Upper lobe of left lung (tissue), 6 donors: ENCODE data around the gene POGZ. TPM values are rescaled to one million over a fixed set of nuclear protein-coding genes. Genes with fewer than 3 reads are reported as not detected.

ENCODE experiments used
- ATAC-seq, 2 donors: fragments of 200-7000 bp; cut with Tn5 transposase; one replicate each; pipeline ENCODE4 v1.9.1; 2022; ENCODE audit warnings: mild to moderate bottlenecking in 2 of 2, moderate library complexity in 2 of 2; ENCODE audit not compliant: low FRiP score in 2 of 2
- DNase-seq, 2 donors: peaks; one replicate each; pipeline ENCODE4 v3.0.0-alpha.2; 2019 to 2020
- H3K27ac ChIP-seq, 4 donors: fragments of 200-600 bp; sonication (generic); one replicate each; pipeline ENCODE4 v1.5.1; 2016 to 2019
- H3K27me3 ChIP-seq, 4 donors: fragments of 200-600 bp; sonication (generic); one replicate each; pipeline ENCODE4 v1.5.1; 2017 to 2019
- H3K36me3 ChIP-seq, 4 donors: fragments of 200-600 bp; sonication (generic); one replicate each; pipeline ENCODE4 v1.5.1; 2016 to 2019
- H3K4me1 ChIP-seq, 4 donors: fragments of 200-600 bp; sonication (generic); one replicate each; pipeline ENCODE4 v1.5.1; 2018 to 2019
- H3K4me3 ChIP-seq, 4 donors: fragments of 200-600 bp; sonication (generic); one replicate each; pipeline ENCODE4 v1.5.1; 2017 to 2019; ENCODE audit warnings: mild to moderate bottlenecking in 2 of 4, moderate library complexity in 1 of 4
- H3K9me3 ChIP-seq, 4 donors: fragments of 200-600 bp; sonication (generic); one replicate each; pipeline ENCODE4 v1.5.1; 2018 to 2019
- CTCF ChIP-seq, 6 experiments: fragments of 450-650 bp in 4 of 6; fragments of 200-600 bp in 2 of 6; sonication (generic) in 2 of 6; IDR thresholded peaks; one replicate each; pipeline ENCODE4 v1.5.1; 2016 to 2019; ENCODE audit warnings: antibody characterized with exemption in 6 of 6
- EP300 ChIP-seq, 4 donors: sonication (generic); formaldehyde crosslinking; IDR thresholded peaks; one replicate each; pipeline ENCODE4 v1.5.1; 2017; ENCODE audit warnings: antibody characterized with exemption in 4 of 4, control low read depth in 2 of 4
- POLR2A ChIP-seq, 4 donors: fragments of 450-650 bp; IDR thresholded peaks; one replicate each; pipeline ENCODE4 v1.5.1; 2016 to 2017; ENCODE audit warnings: antibody characterized with exemption in 4 of 4, mild to moderate bottlenecking in 2 of 4
- POLR2AphosphoS5 ChIP-seq, 2 donors: sonication (generic); formaldehyde crosslinking; IDR thresholded peaks; one replicate each; pipeline ENCODE4 v1.5.1; 2017; ENCODE audit warnings: antibody characterized with exemption in 2 of 2
- WGBS, 2 donors: methylation state at CpG; one replicate each; pipeline ENCODE4 v1.1.5; 2017 to 2018; 5-methylcytosine and 5-hydroxymethylcytosine counted together
- total RNA-seq, 6 donors: library from RNA; depleted of rRNA in 4 of 6; stranded (reverse); fragments of >200 nt in 4 of 6; gene quantifications; one replicate each; pipeline versions ENCODE4 v1.1.0 to v1.2.1, GENCODE V29; 2016 to 2021
- donor health status: DM: no; HTN: no; CAD: no; lungs with moderate emphysema.
- donor health status: DM: no; HTN: yes; CAD: no; lungs with severe emphysema.

The POGZ gene
- total RNA-seq, result 100 to 1,000 TPM in 1 of 6 donors, 10 to 100 TPM in 5; 34.2 to 148 (median 67.9) TPM

DNA sequence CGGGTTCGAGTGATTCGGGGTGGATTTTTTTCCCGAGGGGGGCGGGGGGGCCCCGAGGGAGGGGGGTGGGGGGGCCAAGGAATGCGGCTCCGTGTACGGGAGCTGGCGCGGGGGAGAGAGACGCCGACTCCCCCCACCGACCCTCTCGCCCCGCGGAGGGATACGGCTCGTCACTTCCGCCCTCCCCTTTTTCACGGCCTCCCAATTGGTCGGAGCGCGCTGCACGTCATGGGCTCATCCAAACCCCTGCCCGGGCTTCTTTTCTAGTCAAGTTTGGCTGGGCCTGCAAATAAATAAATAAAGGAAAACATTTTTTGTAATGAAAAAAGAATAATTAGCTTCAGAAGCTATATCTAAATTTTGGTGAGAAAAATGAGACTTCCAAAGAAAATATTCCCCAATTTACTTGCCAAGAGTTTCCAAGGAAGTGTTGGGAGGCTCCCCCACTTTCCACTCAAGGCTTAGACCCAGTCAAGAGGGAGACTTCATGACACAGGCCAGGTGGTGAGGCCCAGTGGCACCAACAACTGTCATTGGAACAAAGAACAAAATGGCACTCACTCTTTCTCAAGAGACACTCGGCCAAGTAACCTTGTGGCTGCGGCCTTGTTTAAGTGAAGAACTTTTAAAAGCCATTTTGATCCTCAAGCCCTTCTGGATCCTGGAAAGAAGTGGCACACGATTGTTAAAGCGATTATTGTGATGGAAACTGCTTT is at the start of gene POGZ:
TSS of gene POGZ (minus strand) at position 164 of the 716 bp plus-strand sequence. CDS start 17,290 bp downstream, outside the sequence.
- peak within 1 kb of the TSS; percentile 99 for H3K27ac ChIP-seq
- peak within 1 kb of the TSS; percentile 71 to 90 (median 78) for H3K4me3 ChIP-seq
- peaks cover 9 to 32% (median 25%) of the 10 kb centered on the region in 4 donors for H3K4me1 ChIP-seq
- H3K9me3 ChIP-seq, result no peaks in the 10 kb centered on the region
- peak; percentile 88 to 95 for DNase-seq
- TF ChIP-seq POLR2A (IDR thresholded peaks at IDR 0.05) (peak in 1 of 4 donors; percentile 62), POLR2AphosphoS5 (IDR thresholded peaks at IDR 0.05) (peak; percentile 89 to 91), EP300 (IDR thresholded peaks at IDR 0.05) (peak in 1 of 4 donors; percentile 54), CTCF (IDR thresholded peaks at IDR 0.05) (no peak)
- 13 to 19% methylated on average over 19 to 27 of the region's 30 CpGs for WGBS, 2 donors
- ATAC-seq, result peak; percentile 95 to 98
- no peaks in the 10 kb centered on the region for H3K36me3 ChIP-seq
- no peaks in the 10 kb centered on the region for H3K27me3 ChIP-seq

- DNase-seq (peak in 1 of 2 donors; percentile 90), ATAC-seq (peak in 1 of 2 donors; percentile 23)
- Histone ChIP-seq H3K4me3 (no peak overlapping the region), H3K27me3 (no peaks in the 10 kb centered on the region), H3K9me3 (no peaks in the 10 kb centered on the region), H3K36me3 (no peaks in the 10 kb centered on the region), H3K27ac (peak overlapping the region in 3 of 4 donors; percentile 27 to 51 (median 32)), H3K4me1 (peaks cover 11 to 26% (median 16%) of the 10 kb centered on the region in 4 donors)
- TF ChIP-seq CTCF (IDR thresholded peaks at IDR 0.05) (no peak), EP300 (IDR thresholded peaks at IDR 0.05) (peak; percentile 66 to 98 (median 72)), POLR2A (IDR thresholded peaks at IDR 0.05) (no peak), POLR2AphosphoS5 (IDR thresholded peaks at IDR 0.05) (peak; percentile 54 to 64)
- WGBS, 2 donors, result 74 to 86% methylated on average over 6 of the region's 6 CpGs
Observed at GRCh38 chr1:151508833-151509232, 49.5 kb upstream of the POGZ start.

DNA sequence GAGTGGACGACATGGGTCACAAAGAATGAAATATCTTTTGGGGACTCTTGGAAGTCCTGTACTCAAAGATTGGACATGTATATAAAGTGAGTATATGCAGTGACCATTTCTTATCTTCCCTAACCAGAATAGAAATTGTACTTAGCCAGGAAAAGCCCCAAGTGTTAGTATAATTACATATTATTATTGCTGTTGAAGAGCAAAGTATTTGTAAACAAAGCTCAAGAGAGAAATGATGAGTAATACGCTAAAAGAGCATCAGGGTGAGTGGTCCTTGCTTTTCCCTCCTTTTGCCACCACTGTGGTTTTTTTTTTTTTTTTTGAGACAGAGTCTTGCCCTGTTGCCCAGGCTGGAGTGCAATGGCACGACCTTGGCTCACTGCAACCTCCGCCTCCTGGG is 45.5 kb upstream of the POGZ start:
- ATAC-seq (no peak), DNase-seq (no peak)
- Histone ChIP-seq H3K27ac (no peak overlapping the region), H3K36me3 (no peaks in the 10 kb centered on the region), H3K4me1 (no peaks in the 10 kb centered on the region), H3K27me3 (no peaks in the 10 kb centered on the region), H3K4me3 (no peak overlapping the region), H3K9me3 (no peaks in the 10 kb centered on the region)
- no peak for TF ChIP-seq POLR2A (IDR thresholded peaks at IDR 0.05)
- TF ChIP-seq EP300 (IDR thresholded peaks at IDR 0.05), result no peak
- no peak for TF ChIP-seq POLR2AphosphoS5 (IDR thresholded peaks at IDR 0.05)
- no peak for TF ChIP-seq CTCF (IDR thresholded peaks at IDR 0.05)
- 82 to 94% methylated on average over 4 of the region's 4 CpGs for WGBS, 2 donors

DNA sequence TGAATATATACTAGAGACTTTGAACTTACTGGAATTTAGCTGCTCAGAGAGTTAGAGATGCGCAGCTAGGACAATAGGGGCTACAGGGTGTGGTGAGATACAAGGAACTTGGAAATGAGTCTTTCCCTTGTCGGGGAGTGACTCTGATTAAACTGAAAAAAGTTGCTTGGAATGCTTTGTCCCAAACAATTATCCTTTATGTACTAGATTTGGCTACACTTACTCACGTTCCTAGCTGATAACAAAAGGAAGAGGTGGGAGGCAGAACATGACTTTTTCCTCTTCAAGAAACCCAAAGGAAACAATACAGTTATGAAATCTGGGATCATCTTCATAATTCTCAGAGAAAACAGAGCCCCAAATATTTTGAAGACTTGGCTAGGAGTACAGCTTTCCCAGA is 45.0 kb upstream of the POGZ start:
- no peak for DNase-seq
- no peaks in the 10 kb centered on the region for H3K27me3 ChIP-seq
- no peak for TF ChIP-seq POLR2A (IDR thresholded peaks at IDR 0.05)
- TF ChIP-seq EP300 (IDR thresholded peaks at IDR 0.05), result no peak
- no peak for TF ChIP-seq POLR2AphosphoS5 (IDR thresholded peaks at IDR 0.05)
- no peak overlapping the region for H3K4me3 ChIP-seq
- WGBS, 2 donors, result 42 to 43% methylated on average over 3 of the region's 3 CpGs
- no peaks in the 10 kb centered on the region for H3K36me3 ChIP-seq
- ATAC-seq, result no peak
- no peaks in the 10 kb centered on the region for H3K4me1 ChIP-seq
- no peaks in the 10 kb centered on the region for H3K9me3 ChIP-seq
- no peak overlapping the region for H3K27ac ChIP-seq

DNA sequence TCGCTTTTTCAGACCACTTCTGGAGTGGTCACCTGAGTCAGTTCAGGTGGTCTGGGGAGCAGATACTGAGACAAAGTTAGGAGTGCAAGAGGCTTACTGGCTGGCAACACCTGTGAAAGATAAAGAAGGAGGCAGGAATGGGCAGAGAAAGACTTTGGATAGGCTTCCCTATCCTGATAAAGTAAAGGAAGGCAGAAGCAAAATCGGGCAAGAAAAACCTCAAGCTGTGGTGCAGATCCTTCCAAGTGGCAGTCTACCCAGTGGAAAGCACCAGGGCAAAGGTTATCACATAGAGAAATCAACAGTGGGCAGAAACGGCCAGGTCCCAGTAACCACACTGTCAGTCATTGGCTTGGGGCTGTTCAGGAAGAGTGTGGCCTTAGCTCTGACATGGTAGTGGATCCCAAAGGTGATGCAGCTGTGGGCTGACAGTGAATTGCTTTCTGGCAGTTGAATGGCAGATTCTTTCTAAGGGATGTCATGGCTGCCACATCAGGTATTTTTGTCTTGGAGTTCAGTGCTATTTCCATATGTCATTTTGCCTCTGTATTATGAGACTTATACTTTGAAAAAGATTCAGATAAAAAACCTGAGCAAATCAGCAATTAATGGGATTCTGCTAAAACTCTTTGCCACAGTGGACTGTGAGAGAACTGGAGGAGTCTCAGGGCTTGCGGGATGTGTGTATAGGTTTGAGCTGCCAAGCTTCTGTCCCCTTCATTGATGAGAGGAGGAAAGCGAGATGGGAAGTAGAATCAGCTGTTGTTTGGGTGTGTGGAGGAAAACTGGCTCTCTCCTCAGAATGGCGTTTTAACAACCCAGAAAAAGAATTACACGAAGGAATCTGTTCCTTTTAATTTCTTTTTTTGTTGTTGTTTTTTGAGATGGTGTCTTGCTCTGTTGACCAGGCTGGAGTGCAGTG is 43.8 kb upstream of the POGZ start:
- no peak for TF ChIP-seq CTCF (IDR thresholded peaks at IDR 0.05)
- no peak for TF ChIP-seq EP300 (IDR thresholded peaks at IDR 0.05)
- no peak for TF ChIP-seq POLR2A (IDR thresholded peaks at IDR 0.05)
- no peak for TF ChIP-seq POLR2AphosphoS5 (IDR thresholded peaks at IDR 0.05)
- no peaks in the 10 kb centered on the region for H3K27me3 ChIP-seq
- no peak overlapping the region for H3K27ac ChIP-seq
- H3K4me3 ChIP-seq, result no peak overlapping the region
- no peaks in the 10 kb centered on the region for H3K36me3 ChIP-seq
- no peaks in the 10 kb centered on the region for H3K9me3 ChIP-seq
- WGBS, 2 donors, result 66% methylated on average over 7 of the region's 7 CpGs
- ATAC-seq (no peak), DNase-seq (no peak)
- no peaks in the 10 kb centered on the region for H3K4me1 ChIP-seq
